Measurements from ENCODE around the gene BBS7.
A peak's percentile ranks its signal among the peaks of the same experiment; 100 is the strongest.

BBS7 gene, protein sequence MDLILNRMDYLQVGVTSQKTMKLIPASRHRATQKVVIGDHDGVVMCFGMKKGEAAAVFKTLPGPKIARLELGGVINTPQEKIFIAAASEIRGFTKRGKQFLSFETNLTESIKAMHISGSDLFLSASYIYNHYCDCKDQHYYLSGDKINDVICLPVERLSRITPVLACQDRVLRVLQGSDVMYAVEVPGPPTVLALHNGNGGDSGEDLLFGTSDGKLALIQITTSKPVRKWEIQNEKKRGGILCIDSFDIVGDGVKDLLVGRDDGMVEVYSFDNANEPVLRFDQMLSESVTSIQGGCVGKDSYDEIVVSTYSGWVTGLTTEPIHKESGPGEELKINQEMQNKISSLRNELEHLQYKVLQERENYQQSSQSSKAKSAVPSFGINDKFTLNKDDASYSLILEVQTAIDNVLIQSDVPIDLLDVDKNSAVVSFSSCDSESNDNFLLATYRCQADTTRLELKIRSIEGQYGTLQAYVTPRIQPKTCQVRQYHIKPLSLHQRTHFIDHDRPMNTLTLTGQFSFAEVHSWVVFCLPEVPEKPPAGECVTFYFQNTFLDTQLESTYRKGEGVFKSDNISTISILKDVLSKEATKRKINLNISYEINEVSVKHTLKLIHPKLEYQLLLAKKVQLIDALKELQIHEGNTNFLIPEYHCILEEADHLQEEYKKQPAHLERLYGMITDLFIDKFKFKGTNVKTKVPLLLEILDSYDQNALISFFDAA

DNA sequence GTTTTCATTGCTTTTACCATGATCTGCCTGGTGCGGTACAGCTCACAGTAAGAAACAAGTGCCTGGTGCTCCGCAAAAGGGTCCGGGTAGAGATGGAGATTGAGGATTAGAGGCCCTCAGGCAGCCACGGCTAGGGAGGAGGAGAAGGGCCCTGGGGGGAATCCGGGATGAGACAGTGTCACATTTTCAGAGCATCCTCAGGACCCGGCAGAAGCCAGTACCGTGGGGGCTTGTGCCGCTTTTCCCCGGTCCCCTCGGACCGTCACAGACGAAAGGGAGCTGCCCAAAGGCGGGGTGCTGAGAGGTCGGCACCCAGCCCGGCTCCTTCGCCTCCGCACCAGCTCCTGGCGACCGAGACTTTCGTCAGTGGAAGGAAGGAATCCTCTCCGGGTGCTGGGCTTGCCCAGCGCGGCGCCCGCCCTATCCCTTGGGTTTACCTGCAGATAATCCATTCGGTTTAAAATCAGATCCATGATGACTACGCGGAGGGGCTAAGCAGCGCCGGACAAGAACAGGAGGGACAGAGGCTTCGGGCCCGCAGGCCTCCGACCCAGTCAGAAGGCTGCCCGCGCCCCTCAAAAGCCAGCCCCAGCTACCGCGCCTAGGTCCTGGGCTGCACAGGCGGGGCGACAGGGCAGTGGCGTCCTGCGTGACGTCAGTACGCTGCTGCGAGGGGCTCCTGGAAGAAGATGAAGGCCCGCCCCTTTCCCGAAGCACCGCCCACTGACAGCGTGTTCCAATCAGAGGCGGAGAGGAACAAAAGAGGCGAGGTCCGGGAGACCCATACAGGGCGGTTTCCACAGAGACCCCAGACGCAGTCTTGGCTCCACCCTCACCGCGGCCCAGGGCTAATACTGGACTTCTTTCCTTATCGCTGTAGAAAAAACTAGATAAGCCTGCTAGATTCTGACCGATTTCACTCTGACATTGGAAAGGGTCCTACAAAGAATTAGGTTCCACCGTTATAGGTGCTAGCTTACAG is at the start of gene BBS7:
Gene BBS7, minus strand, starts transcription at position 634 of the 982 bp plus-strand sequence. Its CDS starts 161 bp downstream, at position 473.
- Histone ChIP-seq H3K36me3 (peaks cover 26% of the 10 kb centered on the region), H3K27me3 (ENCODE audit: insufficient read depth, low read depth, severe bottlenecking) (no peaks in the 10 kb centered on the region), H3K9me3 (ENCODE audit: severe bottlenecking) (no peaks in the 10 kb centered on the region), H3K27ac (peak within 1 kb of the TSS; percentile 77), H3K4me3 (ENCODE audit: low read depth, low read length) (peak within 1 kb of the TSS; percentile 77)
- DNase-seq, result peak; percentile 100
- TF ChIP-seq, protein P1, sequence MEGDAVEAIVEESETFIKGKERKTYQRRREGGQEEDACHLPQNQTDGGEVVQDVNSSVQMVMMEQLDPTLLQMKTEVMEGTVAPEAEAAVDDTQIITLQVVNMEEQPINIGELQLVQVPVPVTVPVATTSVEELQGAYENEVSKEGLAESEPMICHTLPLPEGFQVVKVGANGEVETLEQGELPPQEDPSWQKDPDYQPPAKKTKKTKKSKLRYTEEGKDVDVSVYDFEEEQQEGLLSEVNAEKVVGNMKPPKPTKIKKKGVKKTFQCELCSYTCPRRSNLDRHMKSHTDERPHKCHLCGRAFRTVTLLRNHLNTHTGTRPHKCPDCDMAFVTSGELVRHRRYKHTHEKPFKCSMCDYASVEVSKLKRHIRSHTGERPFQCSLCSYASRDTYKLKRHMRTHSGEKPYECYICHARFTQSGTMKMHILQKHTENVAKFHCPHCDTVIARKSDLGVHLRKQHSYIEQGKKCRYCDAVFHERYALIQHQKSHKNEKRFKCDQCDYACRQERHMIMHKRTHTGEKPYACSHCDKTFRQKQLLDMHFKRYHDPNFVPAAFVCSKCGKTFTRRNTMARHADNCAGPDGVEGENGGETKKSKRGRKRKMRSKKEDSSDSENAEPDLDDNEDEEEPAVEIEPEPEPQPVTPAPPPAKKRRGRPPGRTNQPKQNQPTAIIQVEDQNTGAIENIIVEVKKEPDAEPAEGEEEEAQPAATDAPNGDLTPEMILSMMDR (IDR thresholded peaks at IDR 0.05; ENCODE audit: low read depth, low read length), result no peak

DNA sequence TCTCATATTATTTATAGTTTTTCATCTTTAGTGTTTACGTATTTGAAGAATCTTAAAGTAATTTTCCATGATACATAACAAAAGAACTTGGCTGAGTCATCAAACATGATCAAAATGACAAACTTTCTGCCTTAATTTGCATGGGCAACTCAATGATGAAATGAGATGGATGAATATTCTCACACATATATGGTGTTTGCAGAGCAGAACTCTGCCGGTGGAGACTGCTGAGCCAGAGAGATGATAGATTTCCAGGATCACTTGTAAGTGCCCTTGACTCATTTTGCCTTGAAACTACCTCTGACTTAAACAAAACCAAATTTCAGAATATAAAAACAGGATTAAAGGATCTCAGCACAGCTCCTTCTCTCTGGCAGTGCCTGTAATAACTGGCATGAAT is 43.4 kb upstream of the BBS7 start:
- TF ChIP-seq, protein P1 (IDR thresholded peaks at IDR 0.05; ENCODE audit: low read depth, low read length), result no peak
- no peaks in the 10 kb centered on the region for H3K27me3 ChIP-seq (ENCODE audit: insufficient read depth, low read depth, severe bottlenecking)
- no peak for DNase-seq
- H3K4me3 ChIP-seq (ENCODE audit: low read depth, low read length), result no peak overlapping the region
- no peaks in the 10 kb centered on the region for H3K36me3 ChIP-seq
- no peak overlapping the region for H3K27ac ChIP-seq
- no peaks in the 10 kb centered on the region for H3K9me3 ChIP-seq (ENCODE audit: severe bottlenecking)

DNA sequence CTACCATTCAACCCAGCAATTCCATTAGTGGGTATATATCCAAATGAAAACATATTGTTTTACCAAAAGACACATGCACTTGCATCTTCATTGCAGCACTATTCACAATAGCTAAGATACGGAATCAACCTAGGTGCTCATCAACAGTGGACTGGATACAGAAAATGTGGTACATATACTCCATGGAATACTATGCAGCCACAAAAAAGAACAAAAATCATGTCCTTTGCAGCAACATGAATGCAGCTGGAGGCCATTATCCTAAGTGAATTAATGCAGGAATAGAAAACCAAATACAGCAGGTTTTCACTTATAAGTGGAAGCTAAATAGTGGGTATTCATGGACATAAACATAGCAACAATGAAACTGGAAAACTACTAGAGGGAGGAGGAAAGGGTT is 38.1 kb upstream of the BBS7 start:
- Histone ChIP-seq H3K4me3 (ENCODE audit: low read depth, low read length) (no peak overlapping the region), H3K27me3 (ENCODE audit: insufficient read depth, low read depth, severe bottlenecking) (no peaks in the 10 kb centered on the region), H3K27ac (no peak overlapping the region), H3K9me3 (ENCODE audit: severe bottlenecking) (no peaks in the 10 kb centered on the region), H3K36me3 (no peaks in the 10 kb centered on the region)
- TF ChIP-seq, protein P1 (IDR thresholded peaks at IDR 0.05; ENCODE audit: low read depth, low read length), result no peak
- no peak for DNase-seq

DNA sequence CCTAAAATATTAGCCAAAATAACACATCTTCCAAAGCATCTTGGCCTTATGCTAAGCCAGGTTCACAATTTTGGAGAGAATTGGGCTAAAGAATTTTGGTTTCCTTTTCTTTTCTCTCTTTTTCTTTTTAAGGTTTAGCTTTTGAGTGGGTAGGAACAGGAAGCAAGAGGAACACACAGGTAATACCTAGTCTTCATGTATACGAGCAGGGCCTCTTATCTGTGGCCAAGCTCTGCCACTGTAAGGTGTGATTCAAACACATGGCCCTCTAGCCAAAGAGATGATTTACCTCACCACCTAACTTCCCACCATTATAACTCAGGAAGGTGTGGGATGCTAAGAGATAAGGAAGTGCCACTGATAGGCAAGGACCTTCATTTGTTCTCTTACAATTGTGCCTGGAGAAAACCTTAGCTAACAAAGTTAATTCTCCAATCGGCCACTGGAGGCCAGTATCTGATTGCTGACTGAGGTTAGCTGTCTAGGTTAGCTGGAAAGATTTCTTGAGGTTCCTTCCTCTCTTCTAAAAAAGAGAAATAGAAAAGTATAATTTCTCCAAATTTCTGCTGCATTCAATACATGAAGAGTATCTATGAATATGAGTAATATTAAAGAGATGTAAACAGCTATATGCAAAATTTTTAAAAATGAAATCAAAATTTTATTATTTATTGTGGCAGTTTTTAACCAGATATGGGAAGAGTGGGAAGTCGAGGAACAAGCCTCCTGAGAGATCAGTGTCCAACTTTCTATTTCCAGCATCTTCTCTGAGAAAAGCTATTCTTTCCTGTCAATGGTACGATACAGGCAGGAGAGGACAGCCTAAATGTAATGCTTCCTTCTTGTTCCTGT is 30.1 kb upstream of the BBS7 start:
- TF ChIP-seq, protein P1 (IDR thresholded peaks at IDR 0.05; ENCODE audit: low read depth, low read length), result peak; percentile 78

DNA sequence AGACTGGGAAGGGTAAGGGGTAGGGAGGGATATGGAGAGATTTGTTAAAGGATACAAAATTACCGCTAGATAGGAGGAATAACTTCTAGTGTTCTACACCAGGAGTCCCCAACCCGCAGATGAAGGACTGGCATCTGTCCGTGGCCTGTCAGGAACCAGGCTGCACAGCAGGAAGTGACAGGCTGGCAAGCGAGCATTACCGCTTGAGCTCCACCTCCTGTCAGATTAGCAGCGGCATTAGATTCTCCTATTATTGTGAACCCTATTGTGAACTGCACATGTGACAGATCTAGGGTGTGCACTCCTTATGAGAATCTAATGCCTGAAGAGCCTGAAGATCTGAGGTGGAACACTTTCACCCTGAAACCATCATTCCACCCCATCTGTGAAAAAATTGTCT is 27.9 kb upstream of the BBS7 start:
- Histone ChIP-seq H3K27ac (no peak overlapping the region), H3K36me3 (no peaks in the 10 kb centered on the region), H3K27me3 (ENCODE audit: insufficient read depth, low read depth, severe bottlenecking) (no peaks in the 10 kb centered on the region), H3K9me3 (ENCODE audit: severe bottlenecking) (no peaks in the 10 kb centered on the region), H3K4me3 (ENCODE audit: low read depth, low read length) (no peak overlapping the region)
- DNase-seq, result peak; percentile 87
- TF ChIP-seq, protein P1 (IDR thresholded peaks at IDR 0.05; ENCODE audit: low read depth, low read length), result peak; percentile 14; the same call in 1 of the 2 replicates

More for the DNA sequence above, 30.1 kb upstream of the BBS7 start:
- H3K4me3 ChIP-seq (ENCODE audit: low read depth, low read length), result no peak overlapping the region
- no peak overlapping the region for H3K27ac ChIP-seq
- H3K36me3 ChIP-seq, result no peaks in the 10 kb centered on the region
- no peaks in the 10 kb centered on the region for H3K27me3 ChIP-seq (ENCODE audit: insufficient read depth, low read depth, severe bottlenecking)
- DNase-seq, result peak; percentile 70
- no peaks in the 10 kb centered on the region for H3K9me3 ChIP-seq (ENCODE audit: severe bottlenecking)
